Lung (tissue), 12 donors: ENCODE results near the gene PCED1A. TPM values are rescaled to one million over a fixed set of nuclear protein-coding genes. Genes with fewer than 3 reads are reported as not detected.

Experiments
- ATAC-seq: fragments of 200-7000 bp; cut with Tn5 transposase; one replicate; pipeline ENCODE4 v1.9.1; 2020; ENCODE audit warnings: moderate number of reproducible peaks; ENCODE audit not compliant: insufficient read depth, low FRiP score
- DNase-seq, 3 donors: peaks; one replicate each; pipeline ENCODE4 v3.0.0-alpha.2; 2013 to 2017
- H3K27ac ChIP-seq, 2 donors: one replicate each; pipeline ENCODE4 v1.5.1; 2013; ENCODE audit warnings: mild to moderate bottlenecking in 2 of 2, moderate library complexity in 2 of 2, control low read depth in 1 of 2, inconsistent platforms in 1 of 2, low read depth in 1 of 2, low read length in 1 of 2
- H3K27me3 ChIP-seq, 3 donors: one replicate each; pipeline ENCODE4 v1.5.1; 2013; ENCODE audit warnings: low read length in 2 of 3; ENCODE audit not compliant: control insufficient read depth in 3 of 3, insufficient read depth in 3 of 3
- H3K36me3 ChIP-seq, 4 donors: one replicate each; pipeline ENCODE4 v1.5.1; 2013; ENCODE audit warnings: low read length in 4 of 4, mild to moderate bottlenecking in 1 of 4, moderate library complexity in 1 of 4; ENCODE audit not compliant: control insufficient read depth in 4 of 4, insufficient read depth in 4 of 4
- H3K4me1 ChIP-seq, 5 donors: one replicate each; pipeline ENCODE4 v1.5.1; 2013; ENCODE audit warnings: low read length in 5 of 5, mild to moderate bottlenecking in 2 of 5, moderate library complexity in 1 of 5; ENCODE audit not compliant: control insufficient read depth in 5 of 5, insufficient read depth in 5 of 5
- H3K4me3 ChIP-seq: one replicate; pipeline ENCODE4 v1.5.1; 2013; ENCODE audit warnings: mild to moderate bottlenecking, control low read depth, moderate library complexity
- H3K9ac ChIP-seq, 2 donors: one replicate each; pipeline ENCODE4 v1.5.1; 2013; ENCODE audit warnings: low read length in 2 of 2, control low read depth in 1 of 2; ENCODE audit not compliant: insufficient read depth in 1 of 2
- H3K9me3 ChIP-seq, 4 donors: one replicate each; pipeline ENCODE4 v1.5.1; 2013; ENCODE audit warnings: low read length in 3 of 4, mild to moderate bottlenecking in 1 of 4, moderate library complexity in 1 of 4; ENCODE audit not compliant: control insufficient read depth in 4 of 4, insufficient read depth in 3 of 4
- WGBS, 2 donors: extraction: QIAGEN DNeasy Blood & Tissue Kit; methylation state at CpG; one replicate each; pipeline ENCODE4 v1.1.7; 2013; 5-methylcytosine and 5-hydroxymethylcytosine counted together
- polyA plus RNA-seq, 2 donors: library from polyadenylated mRNA; stranded (reverse); fragments of 200-250 nt; gene quantifications; one replicate each; pipeline ENCODE4 v1.2.1, GENCODE V29; 2013
- total RNA-seq, 2 donors: library from RNA; depleted of rRNA in 1 of 2; stranded (reverse); fragments of >200 nt in 1 of 2; gene quantifications; one replicate each; pipeline ENCODE4 v1.2.1, GENCODE V29; 2014 to 2021
- TF ChIP-seq, protein P1 (sequence below): IDR thresholded peaks from 2 replicates; pipeline ENCODE4 v1.5.1; 2012; ENCODE audit warnings: mild to moderate bottlenecking; ENCODE audit errors: control extremely low read depth, extremely low read depth
- donor health status: control.
- donor health status: control.
- donor health status: Bipolar disorder and iron deficiency.
- donor health status: healthy.
- donor health status: DM: yes; HTN: yes; CAD: no.

Gene PCED1A
- total and polyA plus RNA-seq, 4 donors, result 26.2 to 40.4 (median 35.1) TPM

DNA sequence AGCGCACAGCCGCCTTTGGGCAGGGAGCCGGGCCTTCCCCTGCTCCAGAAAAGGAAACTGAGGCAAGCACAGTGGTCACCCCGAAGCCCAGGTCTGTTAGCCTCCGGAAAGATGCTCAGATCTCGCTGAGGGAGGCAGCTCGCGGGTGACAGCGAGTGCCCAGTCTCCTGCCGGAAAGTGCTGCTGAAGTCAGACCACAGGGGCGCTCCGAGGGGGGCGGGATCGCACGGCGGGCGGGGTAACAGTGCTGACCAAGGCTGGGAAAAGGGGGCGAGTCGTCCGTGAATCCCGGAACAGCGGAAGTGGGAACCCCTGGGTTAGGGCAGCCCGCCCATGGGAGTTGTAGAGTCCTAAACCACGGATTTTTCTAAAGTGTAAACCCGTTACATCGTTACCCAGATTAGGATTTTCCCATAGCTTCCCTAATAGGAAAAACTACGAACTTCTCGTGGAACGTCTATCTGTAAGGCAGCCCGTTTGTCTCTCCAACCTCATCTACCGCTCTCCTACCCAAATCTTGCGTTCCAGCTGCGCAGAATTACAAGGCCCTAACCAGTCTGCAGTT lies 594 bp upstream of the PCED1A start:
- Histone ChIP-seq H3K9ac (peak overlapping the region; percentile 31 to 87), H3K9me3 (no peaks in the 10 kb centered on the region), H3K27me3 (no peaks in the 10 kb centered on the region), H3K36me3 (peaks cover 0 to 12% (median 6%) of the 10 kb centered on the region in 4 donors), H3K4me3 (peak overlapping the region; percentile 98), H3K4me1 (peaks cover 2 to 16% (median 6%) of the 10 kb centered on the region in 5 donors), H3K27ac (peak overlapping the region; percentile 88 to 95)
- DNase-seq (peak; percentile 75 to 84 (median 80)), ATAC-seq (peak; percentile 47)
- TF ChIP-seq, protein P1, sequence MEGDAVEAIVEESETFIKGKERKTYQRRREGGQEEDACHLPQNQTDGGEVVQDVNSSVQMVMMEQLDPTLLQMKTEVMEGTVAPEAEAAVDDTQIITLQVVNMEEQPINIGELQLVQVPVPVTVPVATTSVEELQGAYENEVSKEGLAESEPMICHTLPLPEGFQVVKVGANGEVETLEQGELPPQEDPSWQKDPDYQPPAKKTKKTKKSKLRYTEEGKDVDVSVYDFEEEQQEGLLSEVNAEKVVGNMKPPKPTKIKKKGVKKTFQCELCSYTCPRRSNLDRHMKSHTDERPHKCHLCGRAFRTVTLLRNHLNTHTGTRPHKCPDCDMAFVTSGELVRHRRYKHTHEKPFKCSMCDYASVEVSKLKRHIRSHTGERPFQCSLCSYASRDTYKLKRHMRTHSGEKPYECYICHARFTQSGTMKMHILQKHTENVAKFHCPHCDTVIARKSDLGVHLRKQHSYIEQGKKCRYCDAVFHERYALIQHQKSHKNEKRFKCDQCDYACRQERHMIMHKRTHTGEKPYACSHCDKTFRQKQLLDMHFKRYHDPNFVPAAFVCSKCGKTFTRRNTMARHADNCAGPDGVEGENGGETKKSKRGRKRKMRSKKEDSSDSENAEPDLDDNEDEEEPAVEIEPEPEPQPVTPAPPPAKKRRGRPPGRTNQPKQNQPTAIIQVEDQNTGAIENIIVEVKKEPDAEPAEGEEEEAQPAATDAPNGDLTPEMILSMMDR, result no peak
- WGBS, 2 donors, result 7 to 8% methylated on average over 33 of the region's 33 CpGs

DNA sequence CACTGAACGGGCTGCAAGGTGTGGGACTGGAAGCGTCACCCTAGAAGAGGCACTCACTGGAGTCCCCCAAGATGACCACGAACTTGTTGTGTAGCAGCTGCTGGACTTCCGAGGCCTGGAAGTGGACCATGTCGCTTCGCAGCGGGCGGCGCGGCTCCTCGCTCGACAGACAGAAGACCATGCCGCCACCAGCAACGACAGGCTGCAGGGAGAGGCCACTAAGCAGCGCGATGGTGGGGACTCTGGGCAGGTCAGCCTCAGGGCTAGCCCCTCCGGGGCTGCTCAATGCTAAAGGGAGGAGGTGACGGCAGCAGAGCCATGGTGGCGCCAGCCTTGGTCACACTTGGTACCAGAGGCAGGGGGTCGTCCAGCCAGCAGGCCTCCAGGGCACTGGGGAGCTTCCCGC lies 720 bp downstream of the PCED1A start:
- 88 to 91% methylated on average over 20 to 21 of the region's 21 CpGs for WGBS, 2 donors
- peak overlapping the region; percentile 98 for H3K4me3 ChIP-seq
- TF ChIP-seq, protein P1, result no peak
- H3K27ac ChIP-seq, result peak overlapping the region; percentile 95 to 98
- H3K4me1 ChIP-seq, result peaks cover 2 to 16% (median 6%) of the 10 kb centered on the region in 5 donors
- H3K9ac ChIP-seq, result no peak overlapping the region
- ATAC-seq (no peak), DNase-seq (no peak)
- no peaks in the 10 kb centered on the region for H3K27me3 ChIP-seq
- peaks cover 0 to 12% (median 7%) of the 10 kb centered on the region in 4 donors for H3K36me3 ChIP-seq
- no peaks in the 10 kb centered on the region for H3K9me3 ChIP-seq

DNA sequence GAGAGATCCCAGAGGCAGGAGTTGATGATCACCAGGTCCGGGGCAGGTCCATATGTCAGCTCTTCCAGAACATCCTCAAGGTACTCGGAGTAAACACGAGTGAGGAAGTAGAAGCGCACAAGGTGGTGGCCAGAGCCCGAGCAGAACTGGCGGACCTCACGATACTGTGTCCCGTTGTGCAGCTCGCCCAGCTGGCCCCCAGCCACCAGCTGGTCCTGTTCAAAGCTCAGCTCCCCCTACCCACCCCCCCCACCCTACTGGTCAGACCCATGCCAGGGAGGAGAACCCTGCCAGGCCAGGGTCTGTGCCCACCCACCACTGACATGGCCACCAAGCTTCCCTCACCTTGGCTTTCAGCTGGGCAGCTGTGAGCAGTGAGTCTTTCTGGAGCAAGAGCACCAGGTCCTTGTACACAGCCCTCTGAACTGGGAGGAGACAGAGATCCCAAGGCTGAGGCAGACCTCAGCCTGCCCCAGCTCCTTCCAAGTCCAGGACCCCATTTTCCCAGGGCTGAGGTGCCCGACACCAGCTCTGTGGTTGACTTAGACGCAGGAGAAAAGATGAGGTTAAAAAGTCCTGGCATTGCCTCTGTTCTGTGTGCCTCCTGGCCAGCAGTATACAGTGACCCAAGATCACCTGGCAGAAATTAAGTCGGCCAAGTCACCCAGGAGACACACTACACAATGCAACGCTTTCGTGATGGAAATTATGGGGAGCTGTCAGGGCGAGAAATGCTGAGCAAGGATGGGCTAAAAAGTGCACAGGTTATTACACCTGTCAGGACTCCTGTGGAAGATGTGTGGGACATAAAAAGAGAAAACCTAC lies 1.4 kb downstream of the PCED1A start:
- no peak for DNase-seq

More for the DNA sequence above, 1.4 kb downstream of the PCED1A start:
- no peaks in the 10 kb centered on the region for H3K27me3 ChIP-seq
- ATAC-seq, result no peak
- peaks cover 2 to 16% (median 6%) of the 10 kb centered on the region in 5 donors for H3K4me1 ChIP-seq
- H3K36me3 ChIP-seq, result peaks cover 0 to 12% (median 7%) of the 10 kb centered on the region in 4 donors
- no peak overlapping the region for H3K27ac ChIP-seq
- H3K9ac ChIP-seq, result no peak overlapping the region
- no peaks in the 10 kb centered on the region for H3K9me3 ChIP-seq
- TF ChIP-seq, protein P1, result no peak
- 96 to 97% methylated on average over 15 of the region's 15 CpGs for WGBS, 2 donors
- H3K4me3 ChIP-seq, result no peak overlapping the region
